HG03469 (cell line): ENCODE results near the gene TNNI2.
"Not testable (repeated sequence)": the region's sequence is repeated elsewhere in the genome, so short reads cannot be mapped to it uniquely, and the experiment has no call there.

Source experiments
- ATAC-seq: cut with Tn5 transposase; IDR thresholded peaks from one replicate; pipeline ENCODE4 v1.9.1; 2021; ENCODE audit warnings: mild to moderate bottlenecking, moderate library complexity, moderate number of reproducible peaks; ENCODE audit not compliant: unreplicated experiment

The TNNI2 gene

DNA sequence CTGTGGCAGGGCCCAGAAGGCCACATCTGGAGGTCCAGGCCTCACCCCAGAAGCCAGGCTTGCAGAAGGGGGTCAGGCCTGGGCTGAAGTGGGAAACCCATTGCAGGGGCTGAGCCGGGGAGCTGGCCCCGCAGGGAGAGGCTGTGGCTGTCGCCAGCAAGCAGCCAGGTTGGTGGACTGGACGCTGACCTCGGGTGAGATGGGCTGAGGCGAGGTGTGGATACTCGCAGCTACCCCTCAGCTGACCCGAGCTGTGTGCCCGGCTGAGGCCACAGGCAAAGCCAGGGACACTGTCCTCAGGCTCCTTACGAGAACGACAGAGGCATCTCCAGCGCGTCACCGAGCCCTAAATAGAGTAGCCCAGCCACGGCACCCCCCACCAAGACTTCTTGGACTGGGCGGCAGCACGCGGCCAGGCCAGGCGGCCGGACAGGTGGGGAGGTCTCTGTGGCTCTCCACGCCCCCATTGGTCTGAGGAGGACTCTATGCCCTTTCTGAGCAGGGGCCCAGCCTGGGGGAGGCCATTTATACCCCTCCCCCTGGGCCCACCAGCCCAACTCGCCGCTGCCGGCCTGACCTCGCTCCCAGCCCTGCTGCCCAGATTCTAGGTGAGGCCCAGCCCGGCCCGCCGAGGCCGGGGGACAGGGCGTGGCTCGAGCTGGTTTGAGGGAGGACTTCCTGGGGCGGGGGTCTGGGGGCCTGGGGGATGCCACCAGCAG, at the start of gene TNNI2:
Gene TNNI2, plus strand, starts transcription at position 556 of the 719 bp plus-strand sequence. CDS start 716 bp downstream, outside the sequence.
- no peak for ATAC-seq

GRCh38 chr11:1791912-1792311, 46.9 kb upstream of the TNNI2 start:
- ATAC-seq: no peak

DNA sequence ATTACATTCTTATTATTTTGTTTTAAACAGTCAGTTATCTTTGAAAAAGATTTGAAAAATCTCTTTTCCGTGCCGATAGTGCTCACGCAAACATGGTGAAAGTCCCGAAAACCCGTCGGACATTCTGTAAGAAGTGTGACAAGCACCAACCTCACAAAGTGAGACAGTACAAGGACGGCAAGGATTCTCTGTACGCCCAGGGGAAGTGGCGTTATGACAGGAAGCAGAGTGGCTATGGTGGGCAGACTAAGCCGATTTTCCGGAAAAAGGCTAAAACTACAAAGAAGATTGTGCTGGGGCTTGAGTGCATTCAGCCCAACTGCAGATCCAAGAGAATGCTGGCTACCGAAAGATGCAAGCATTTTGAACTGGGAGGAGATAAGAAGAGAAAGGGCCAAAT, 46.3 kb upstream of the TNNI2 start:
- ATAC-seq: no peak

DNA sequence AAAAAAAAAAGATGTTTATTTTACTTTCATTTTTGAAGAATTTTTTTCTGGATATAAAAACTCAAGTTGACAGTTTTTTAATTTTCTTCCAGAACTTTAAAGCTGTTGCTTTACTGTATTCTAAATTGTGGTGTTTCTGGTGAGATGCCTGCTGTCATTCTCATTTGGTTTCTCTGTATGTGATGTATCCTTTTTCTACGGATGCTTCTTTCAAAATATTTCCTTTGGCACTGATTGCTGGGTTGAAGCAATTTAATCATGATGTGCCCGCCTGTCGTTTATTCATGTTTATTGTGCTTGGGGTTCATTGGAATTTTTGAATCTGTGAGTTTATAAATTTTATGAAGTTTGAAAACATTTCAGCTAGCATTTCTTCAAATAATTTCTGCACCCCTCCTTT, 45.7 kb upstream of the TNNI2 start:
- no peak for ATAC-seq

- ATAC-seq: no peak
Observed at GRCh38 chr11:1796413-1797011, 42.3 kb upstream of the TNNI2 start.

GRCh38 chr11:1797391-1798125, 41.2 kb upstream of the TNNI2 start:
- no peak for ATAC-seq

GRCh38 chr11:1803246-1803645, 35.5 kb upstream of the TNNI2 start:
- no peak for ATAC-seq

- not testable (repeated sequence) for ATAC-seq
Observed at GRCh38 chr11:1803835-1804519, 34.8 kb upstream of the TNNI2 start.

DNA sequence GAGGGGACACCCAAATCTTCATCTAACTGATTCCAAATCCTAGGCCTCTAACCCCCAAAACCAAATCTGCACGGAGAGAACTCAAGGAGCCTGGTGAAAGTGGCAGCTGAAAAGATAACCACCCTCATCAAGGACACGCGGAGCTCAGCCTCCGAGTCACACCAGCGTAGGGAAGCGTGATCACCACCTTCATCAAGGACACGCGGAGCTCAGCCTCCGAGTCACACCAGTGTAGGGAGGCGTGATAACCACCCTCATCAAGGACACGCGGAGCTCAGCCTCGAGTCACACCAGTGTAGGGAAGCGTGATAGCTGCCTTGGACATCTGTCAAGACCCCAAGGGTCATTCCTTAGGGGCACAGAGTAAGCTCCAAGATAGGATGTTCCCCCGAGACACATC, 33.3 kb upstream of the TNNI2 start:
- ATAC-seq: no peak

DNA sequence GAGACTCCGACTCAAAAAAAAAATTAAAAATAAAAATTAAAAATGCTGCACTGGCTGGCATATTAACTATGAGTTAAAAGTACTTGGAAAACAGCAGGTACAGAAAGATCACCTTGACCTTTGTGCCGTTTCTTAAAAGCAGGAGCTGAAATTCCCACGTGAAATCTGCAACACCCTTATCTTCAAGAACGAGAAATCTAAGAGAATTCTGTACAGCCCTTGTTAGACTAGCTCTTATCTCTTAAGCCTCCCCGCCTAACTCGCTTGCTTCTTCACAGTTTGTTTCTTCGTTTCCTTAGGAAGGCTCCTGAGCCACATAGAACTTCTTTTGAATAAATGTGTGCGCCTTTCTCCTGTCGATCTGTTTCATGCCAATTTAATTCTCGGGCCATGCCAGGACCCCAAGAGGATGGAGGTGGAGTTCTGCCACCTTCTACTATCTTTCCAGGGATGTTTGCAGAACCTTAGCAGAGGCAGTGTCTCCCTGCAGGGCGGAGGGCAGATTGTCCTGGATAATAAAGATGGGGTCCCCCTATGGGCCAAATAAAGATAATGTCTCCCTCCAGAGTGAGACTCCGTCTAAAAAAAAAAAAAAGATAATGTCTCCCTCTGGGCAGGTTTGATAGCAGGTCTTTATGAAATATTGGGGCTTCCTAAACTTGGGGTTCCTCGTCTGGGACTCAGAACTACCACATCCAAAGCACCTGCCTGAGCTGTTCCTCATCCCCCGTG, 31.4 kb upstream of the TNNI2 start:
- no peak for ATAC-seq

- ATAC-seq: no peak
Observed at GRCh38 chr11:1810761-1811160, 28.0 kb upstream of the TNNI2 start.

- no peak for ATAC-seq
Observed at GRCh38 chr11:1812274-1812673, 26.5 kb upstream of the TNNI2 start.

DNA sequence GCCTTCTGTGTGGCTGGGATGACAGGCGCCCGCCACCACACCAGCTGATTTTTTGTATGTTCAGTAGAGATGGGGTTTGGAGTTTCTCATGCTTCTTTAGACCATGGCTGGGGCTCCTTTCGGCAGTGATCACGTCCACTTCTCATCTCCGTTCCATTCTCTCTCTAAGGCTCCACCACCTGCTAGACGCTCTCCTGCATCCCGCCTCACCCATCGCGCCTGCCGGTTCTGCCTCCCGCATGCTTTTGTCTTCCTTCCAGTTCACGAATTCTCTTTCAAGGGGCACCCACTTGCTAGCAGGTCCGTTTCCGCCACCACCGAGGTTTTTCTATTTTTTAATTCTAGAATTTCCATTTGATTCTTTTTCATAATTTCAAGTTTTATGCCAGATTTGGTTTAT, 26.0 kb upstream of the TNNI2 start:
- no peak for ATAC-seq

DNA sequence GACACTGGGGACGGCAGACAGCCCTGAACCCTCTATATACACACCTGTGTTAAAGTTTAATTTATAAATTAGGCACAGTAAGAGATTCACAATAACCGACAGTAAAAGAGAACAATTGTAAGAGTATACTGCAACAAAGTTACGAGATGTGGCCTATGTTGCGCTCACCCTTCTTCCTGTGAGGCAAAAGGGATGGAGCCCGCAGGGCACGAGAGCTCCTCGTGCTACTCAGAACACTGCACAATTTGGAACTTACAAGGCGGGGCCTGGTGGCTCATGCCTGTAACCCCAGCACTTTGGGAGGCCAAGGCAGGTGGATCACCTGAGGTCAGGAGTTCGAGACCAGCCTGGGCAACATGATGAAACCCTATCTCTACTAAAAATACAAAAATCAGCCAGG, 25.4 kb upstream of the TNNI2 start:
- not testable (repeated sequence) for ATAC-seq

DNA sequence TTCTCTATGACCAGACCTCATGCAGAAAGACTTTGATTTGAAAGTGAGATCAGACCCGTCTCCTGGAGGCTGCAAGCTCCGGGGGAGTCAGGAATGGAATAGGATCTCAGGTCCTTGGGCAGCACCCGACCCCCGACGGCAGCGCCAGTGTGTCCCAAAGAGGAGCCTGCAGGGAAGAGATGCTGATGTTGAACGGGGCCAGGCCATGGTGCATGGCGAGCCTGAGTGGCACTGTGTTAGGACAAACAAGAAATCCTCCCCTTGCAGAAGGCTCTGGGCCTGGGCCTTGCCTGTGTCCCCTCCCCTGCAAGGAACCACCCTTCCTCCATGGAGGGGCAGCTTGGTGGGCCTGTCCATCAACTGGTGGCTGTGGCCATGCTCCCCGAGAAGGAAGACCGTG, 24.1 kb upstream of the TNNI2 start:
- ATAC-seq: no peak

DNA sequence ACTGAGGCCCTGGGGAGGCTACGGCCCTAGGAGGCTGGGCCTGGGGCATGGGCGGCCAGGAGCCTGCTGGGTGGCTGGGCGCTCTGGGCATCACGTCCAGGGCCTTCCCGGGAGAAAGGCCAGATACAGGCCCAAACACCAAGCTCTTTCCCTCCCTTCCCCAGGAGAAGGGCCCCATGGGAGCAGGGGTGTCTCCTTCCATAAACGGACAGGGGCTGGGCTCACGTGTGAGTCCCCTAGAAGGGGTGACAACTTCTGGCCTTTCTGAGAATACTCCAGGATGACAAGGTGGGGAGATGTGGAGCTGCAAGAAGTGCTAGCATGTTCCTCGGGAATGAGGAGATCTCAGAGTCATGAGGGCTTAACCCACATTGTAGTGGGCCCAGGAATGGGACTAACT, 23.5 kb upstream of the TNNI2 start:
- no peak for ATAC-seq

DNA sequence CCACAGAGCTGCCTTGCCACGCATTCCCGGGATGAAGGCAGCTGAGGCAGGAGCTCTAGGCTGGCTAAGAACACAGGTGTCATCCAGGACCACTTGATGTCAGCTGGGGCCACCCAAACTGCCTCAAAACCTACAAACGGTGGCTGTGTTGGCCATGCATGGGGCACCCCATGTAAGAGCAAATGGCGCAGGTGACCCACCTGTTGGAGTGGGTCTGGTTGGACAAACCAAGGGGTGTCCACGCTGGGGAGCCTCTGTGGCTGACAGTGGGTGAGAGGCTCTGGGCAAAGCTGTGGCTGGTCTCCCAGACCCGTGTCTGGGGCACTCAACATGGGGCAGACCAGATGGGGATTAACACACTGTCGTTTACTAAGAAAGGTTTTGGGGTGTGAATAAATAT, 23.0 kb upstream of the TNNI2 start:
- ATAC-seq: no peak

DNA sequence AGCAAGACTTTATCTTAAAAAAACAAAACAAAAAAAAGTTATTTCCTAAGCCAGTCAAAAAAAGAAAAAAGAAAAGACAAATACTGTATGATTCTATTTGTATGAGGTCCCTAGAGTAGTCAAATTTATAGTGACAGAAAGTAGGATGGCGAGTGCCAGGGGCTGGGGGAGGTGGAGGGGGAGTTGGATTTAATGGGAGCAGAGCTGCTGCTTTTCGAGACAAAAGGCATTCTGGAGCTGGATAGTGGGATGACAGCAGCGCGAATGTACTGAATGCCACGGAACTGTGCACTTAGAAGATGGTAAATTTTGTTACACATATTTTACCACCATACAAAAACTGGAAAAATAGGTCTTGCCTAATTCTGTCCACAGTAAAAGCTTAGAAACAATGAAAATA, 21.8 kb upstream of the TNNI2 start:
- ATAC-seq: no peak

- no peak for ATAC-seq
Observed at GRCh38 chr11:1817511-1817910, 21.3 kb upstream of the TNNI2 start.

GRCh38 chr11:1819074-1819473, 19.7 kb upstream of the TNNI2 start:
- no peak for ATAC-seq
